Loucy (cell line): ENCODE measurements around the gene SHROOM3.

Experiments used
- H2AFZ ChIP-seq: fragments of 200-600 bp; sonication (generic); 2 replicates; pipeline ENCODE4 v1.6.0; 2016; ENCODE audit warnings: antibody characterized with exemption, mild to moderate bottlenecking, low read length, moderate library complexity
- H3F3A ChIP-seq: fragments of 200-600 bp; 2 replicates; pipeline ENCODE4 v1.6.0; 2016; ENCODE audit warnings: antibody characterized with exemption, low read depth, mild to moderate bottlenecking
- H3K27me3 ChIP-seq: fragments of 200-600 bp; sonication (generic); 2 replicates; pipeline ENCODE4 v1.6.1; 2014; ENCODE audit warnings: low read length, mild to moderate bottlenecking; ENCODE audit not compliant: insufficient read depth, poor library complexity, severe bottlenecking
- H3K36me3 ChIP-seq: fragments of 200-600 bp; sonication (generic); 2 replicates; pipeline ENCODE4 v1.6.1; 2016; ENCODE audit warnings: low read length; ENCODE audit not compliant: insufficient read depth
- H3K4me1 ChIP-seq: fragments of 200-600 bp; sonication (generic); 2 replicates; pipeline ENCODE4 v1.5.1; 2014; ENCODE audit warnings: low read length, mild to moderate bottlenecking; ENCODE audit not compliant: insufficient read depth, poor library complexity, severe bottlenecking
- H3K4me2 ChIP-seq: fragments of 200-600 bp; sonication (generic); 2 replicates; pipeline ENCODE4 v1.6.0; 2014; ENCODE audit warnings: antibody characterized with exemption, low read length, low read depth, mild to moderate bottlenecking; ENCODE audit not compliant: poor library complexity, severe bottlenecking
- H3K4me3 ChIP-seq: fragments of 200-600 bp; sonication (generic); 2 replicates; pipeline ENCODE4 v1.5.1; 2014; ENCODE audit warnings: low read length, mild to moderate bottlenecking, mixed read lengths; ENCODE audit not compliant: poor library complexity, severe bottlenecking
- H3K79me2 ChIP-seq: fragments of 200-600 bp; sonication (generic); 2 replicates; pipeline ENCODE4 v1.6.1; 2014; ENCODE audit warnings: low read length; ENCODE audit not compliant: insufficient read depth
- H3K9ac ChIP-seq: fragments of 200-600 bp; sonication (generic); 2 replicates; pipeline ENCODE4 v1.6.0; 2014; ENCODE audit warnings: mild to moderate bottlenecking, low read depth, low read length, moderate library complexity; ENCODE audit not compliant: poor library complexity, severe bottlenecking
- H3K9me2 ChIP-seq: fragments of 200-600 bp; sonication (generic); replicated peaks from 2 replicates; pipeline ENCODE4 v1.6.1; 2016; ENCODE audit warnings: low read depth, low read length, mixed read lengths
- H3K9me3 ChIP-seq: fragments of 200-600 bp; sonication (generic); 2 replicates; pipeline ENCODE4 v1.6.1; 2014; ENCODE audit warnings: mild to moderate bottlenecking, antibody characterized with exemption, low read length, low read depth; ENCODE audit not compliant: insufficient read depth
- H4K20me1 ChIP-seq: fragments of 200-600 bp; sonication (generic); 2 replicates; pipeline ENCODE4 v1.6.0; 2014; ENCODE audit warnings: antibody characterized with exemption, low read length, mild to moderate bottlenecking; ENCODE audit not compliant: insufficient read depth, poor library complexity, severe bottlenecking
- CTCF ChIP-seq: fragments of 200-600 bp; sonication (generic); conservative IDR thresholded peaks from 2 replicates; pipeline ENCODE4 v1.5.1; 2014; ENCODE audit warnings: mild to moderate bottlenecking, antibody characterized with exemption, low read length
- EZH2phosphoT487 ChIP-seq: fragments of 200-600 bp; IDR thresholded peaks from 2 replicates; pipeline ENCODE4 v1.6.1; 2018; ENCODE audit warnings: antibody characterized with exemption, mild to moderate bottlenecking, moderate library complexity, borderline replicate concordance

The SHROOM3 gene

GRCh38 chr4:76591992-76592391, 157.0 kb downstream of the SHROOM3 start:
- Histone ChIP-seq H3K4me3 (no peak overlapping the region), H3K9me2 (no peaks in the 10 kb centered on the region), H3K4me2 (no peak overlapping the region), H3K9ac (no peak overlapping the region), H3K79me2 (no peaks in the 10 kb centered on the region), H3K27me3 (no peaks in the 10 kb centered on the region), H4K20me1 (no peaks in the 10 kb centered on the region), H3K36me3 (no peaks in the 10 kb centered on the region), H3K9me3 (no peaks in the 10 kb centered on the region), H3K4me1 (no peaks in the 10 kb centered on the region), H2AFZ (no peak overlapping the region), H3F3A (no peaks in the 10 kb centered on the region)
- TF ChIP-seq EZH2phosphoT487 = no peak
- no peak for TF ChIP-seq CTCF

DNA sequence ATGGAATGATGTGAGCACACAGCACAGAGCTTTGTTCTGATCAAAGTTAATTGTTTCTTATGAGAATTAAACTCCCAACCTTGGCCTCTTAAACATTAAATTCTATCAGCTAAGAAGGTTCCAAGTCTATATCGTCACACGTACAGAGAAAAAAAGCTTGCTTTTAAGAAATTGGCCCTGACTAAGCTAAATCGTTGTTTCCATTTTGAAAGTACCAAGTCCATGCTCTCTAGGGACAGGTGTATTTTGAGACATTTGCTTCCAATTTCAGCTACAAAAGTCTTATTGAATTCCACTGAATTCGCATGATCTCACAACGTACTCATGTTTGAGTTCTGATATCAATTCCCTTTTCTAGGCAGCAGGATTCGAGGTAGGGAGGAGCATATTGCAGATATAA, 157.4 kb downstream of the SHROOM3 start:
- no peaks in the 10 kb centered on the region for H3K9me3 ChIP-seq
- H3K9me2 ChIP-seq = no peaks in the 10 kb centered on the region
- H3K4me2 ChIP-seq = no peak overlapping the region
- no peak for TF ChIP-seq CTCF
- no peak for TF ChIP-seq EZH2phosphoT487
- H3K4me1 ChIP-seq = no peaks in the 10 kb centered on the region
- no peaks in the 10 kb centered on the region for H3K36me3 ChIP-seq
- H3K27me3 ChIP-seq = no peaks in the 10 kb centered on the region
- H4K20me1 ChIP-seq = no peaks in the 10 kb centered on the region
- no peak overlapping the region for H3K4me3 ChIP-seq
- no peak overlapping the region for H2AFZ ChIP-seq
- H3F3A ChIP-seq = no peaks in the 10 kb centered on the region
- H3K9ac ChIP-seq = no peak overlapping the region
- H3K79me2 ChIP-seq = no peaks in the 10 kb centered on the region

DNA sequence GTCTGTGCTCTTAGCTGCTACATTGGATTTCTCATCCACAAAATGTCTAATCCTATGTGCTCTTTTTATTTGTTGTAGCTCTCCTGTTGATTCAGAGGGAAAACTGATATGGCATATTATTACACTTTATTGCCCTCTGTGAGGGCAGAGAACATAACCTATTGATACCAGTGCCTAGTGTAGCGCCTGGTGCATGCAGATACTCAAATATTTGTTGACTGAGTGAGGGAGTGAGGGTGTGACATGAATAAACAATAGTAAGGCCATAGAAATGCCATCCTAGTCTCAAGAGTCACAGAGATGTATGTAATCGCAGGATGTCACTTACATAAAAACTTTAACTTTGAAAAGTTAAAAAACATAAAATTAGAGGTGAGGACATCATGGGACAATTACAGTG, 159.1 kb downstream of the SHROOM3 start:
- H3K4me2 ChIP-seq = no peak overlapping the region
- H4K20me1 ChIP-seq = no peaks in the 10 kb centered on the region
- no peaks in the 10 kb centered on the region for H3K36me3 ChIP-seq
- no peaks in the 10 kb centered on the region for H3K4me1 ChIP-seq
- no peak overlapping the region for H2AFZ ChIP-seq
- H3K9me2 ChIP-seq = no peaks in the 10 kb centered on the region
- no peak overlapping the region for H3K9ac ChIP-seq
- H3F3A ChIP-seq = no peaks in the 10 kb centered on the region
- no peak overlapping the region for H3K4me3 ChIP-seq
- H3K9me3 ChIP-seq = no peaks in the 10 kb centered on the region
- no peaks in the 10 kb centered on the region for H3K27me3 ChIP-seq
- no peaks in the 10 kb centered on the region for H3K79me2 ChIP-seq
- TF ChIP-seq CTCF (no peak), EZH2phosphoT487 (no peak)
